Stimulated activated CD4-positive, alpha-beta T cell treated with anti-CD3 and anti-CD28 coated beads, TNF-alpha, amount 100 ng/mL, for 1 hour (primary cell): Measurements from ENCODE around the gene CDKN2AIP.
"Not testable (repeated sequence)": the region's sequence is repeated elsewhere in the genome, so short reads cannot be mapped to it uniquely, and the experiment has no call there.

ENCODE experiments used
- DNase-seq, 3 donors: peaks; one replicate each; pipeline ENCODE4 v3.0.0-alpha.2; 2020; ENCODE audit warnings: low read depth in 3 of 3, low spot score in 1 of 3

The CDKN2AIP gene

DNA sequence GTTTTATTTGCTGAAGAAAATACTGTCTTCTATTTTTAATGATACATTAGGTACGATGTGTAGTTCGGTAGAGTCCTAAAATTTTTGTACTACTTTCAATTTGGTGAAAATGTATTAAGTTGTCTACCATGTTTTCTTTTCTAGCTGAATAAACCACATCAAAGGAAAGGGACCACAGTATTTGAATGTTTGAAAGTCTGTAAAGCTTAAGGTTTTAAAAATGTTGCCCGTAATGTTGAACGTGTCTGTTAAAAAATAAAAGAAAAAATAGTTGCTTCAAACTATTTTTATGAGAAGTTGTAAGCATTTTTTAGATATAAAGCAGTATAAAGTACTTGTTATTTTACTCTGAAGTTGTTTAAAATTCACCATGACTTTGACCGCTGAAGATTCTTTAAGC is 3.2 kb downstream of the CDKN2AIP start:
- DNase-seq = no peak

DNA sequence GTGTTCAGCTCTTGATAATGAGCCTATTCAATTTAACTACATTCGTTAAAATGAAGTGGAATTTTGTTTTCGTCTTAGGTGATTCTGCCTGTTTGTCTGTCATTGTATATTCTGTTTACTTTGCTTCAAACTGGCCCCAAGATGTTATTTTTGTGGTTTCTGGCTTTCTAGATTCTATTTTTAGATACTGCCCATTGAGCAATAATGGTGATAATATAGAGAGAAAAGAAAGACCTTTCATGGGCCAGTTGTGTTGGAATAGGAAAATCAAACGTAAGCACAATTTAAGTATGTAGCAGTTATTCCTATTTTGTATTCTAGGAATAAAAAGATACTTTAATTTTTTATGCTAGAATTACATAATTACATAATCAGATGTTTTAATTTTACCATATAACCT is 4.0 kb downstream of the CDKN2AIP start:
- DNase-seq = no peak

DNA sequence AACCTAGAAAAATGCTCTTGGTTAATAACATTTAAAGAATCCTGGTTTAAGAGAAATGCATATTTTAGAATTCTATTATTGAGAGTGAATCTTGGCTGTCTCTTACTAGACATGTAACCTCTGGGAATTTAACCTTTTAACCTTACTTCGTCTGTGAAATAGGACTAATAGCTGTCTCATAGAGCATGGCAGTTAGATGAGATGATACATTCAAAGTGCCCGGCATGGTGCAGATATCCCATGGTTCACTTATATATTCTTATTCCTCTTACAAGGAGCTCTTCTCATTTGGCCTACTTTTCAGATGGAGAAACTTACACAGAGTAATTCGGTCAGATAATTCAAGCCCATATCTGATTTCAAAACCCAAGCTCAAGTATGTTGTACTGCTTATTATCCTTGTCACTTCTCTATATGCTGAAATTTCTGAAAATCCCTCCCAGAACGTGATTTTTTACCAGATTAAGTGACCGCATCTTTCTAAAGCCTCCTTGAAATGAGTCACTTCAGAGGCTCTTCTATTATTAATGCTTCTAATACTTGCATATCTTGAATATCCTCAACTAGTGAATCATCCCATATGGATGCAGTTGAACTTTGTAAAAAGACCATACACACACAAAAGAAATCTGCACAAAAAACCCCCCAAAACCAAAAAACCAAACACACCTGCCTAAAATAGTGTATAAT is 4.9 kb downstream of the CDKN2AIP start:
- no peak for DNase-seq

DNA sequence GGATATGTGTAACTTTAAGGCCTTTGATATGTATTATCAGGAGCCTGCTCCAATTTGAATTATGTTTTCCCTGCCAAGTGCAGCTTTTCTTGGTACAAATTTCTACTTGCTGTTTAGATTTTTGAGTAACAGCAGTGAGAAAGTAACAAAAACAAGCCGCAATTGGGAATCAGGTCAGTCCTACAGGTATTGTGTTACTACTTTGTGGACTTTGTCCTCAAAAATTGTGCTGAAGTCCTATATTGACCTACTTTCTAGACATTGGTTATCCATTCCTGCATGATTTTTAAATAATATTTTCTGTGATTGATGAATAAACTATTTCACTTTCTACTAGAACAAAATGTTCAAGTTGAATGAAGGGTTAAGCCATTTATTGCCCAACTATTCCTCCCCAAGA is 5.7 kb downstream of the CDKN2AIP start:
- DNase-seq = no peak

DNA sequence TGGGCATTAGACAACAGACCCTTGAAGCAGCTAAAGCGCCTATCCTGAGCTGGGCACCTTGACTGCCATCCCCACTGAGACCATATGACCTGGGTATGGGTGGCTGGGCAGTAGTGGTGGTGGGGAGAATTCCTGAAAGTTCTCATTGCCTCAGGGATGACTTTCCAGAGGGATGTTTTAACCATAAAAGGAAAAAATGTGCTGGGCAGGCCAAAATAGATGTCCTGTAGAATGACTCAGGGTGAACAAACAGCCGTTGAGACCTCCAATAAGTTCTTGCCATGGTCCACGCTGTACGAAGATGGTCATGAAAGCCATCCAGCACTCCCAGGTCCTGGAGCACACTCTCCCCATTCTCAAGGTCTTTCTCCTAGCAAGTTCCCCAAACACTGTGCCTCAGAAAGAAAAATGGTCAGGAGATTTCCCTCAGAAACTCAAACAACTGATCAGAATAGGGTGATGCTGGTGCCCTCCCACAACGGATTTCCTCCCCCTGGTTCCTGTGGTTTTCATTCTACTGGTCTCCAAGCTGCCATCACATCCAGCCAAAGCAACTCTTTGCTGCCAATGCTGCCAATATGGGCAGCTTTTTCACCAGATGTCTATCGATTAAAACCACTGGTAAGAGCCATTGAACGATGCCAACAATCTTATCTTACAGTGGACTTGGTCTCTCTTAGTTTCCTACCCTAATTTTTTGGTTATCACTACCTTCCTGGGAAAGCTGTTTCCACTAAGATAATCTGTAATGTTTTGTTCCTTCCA is 11.2 kb downstream of the CDKN2AIP start:
- DNase-seq = no peak

DNA sequence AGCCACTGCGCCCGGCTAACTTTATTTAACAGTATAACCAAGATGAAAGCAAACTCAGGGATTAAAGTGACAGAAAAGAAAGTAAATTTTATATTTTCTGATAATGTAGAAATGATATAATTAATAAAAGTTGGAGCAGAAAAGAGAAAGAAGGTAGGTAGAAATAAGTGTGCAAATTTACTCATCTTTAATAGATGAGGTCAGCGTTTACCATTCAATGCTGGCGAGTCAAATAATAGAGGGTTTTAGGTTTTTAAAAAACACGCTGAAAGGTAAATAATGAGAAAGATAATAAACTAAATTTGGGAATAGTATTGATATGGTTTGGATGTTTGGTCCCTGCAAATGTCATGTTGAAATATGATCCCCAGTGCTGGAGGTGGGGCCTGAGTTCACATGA is 13.6 kb downstream of the CDKN2AIP start:
- no peak for DNase-seq

DNA sequence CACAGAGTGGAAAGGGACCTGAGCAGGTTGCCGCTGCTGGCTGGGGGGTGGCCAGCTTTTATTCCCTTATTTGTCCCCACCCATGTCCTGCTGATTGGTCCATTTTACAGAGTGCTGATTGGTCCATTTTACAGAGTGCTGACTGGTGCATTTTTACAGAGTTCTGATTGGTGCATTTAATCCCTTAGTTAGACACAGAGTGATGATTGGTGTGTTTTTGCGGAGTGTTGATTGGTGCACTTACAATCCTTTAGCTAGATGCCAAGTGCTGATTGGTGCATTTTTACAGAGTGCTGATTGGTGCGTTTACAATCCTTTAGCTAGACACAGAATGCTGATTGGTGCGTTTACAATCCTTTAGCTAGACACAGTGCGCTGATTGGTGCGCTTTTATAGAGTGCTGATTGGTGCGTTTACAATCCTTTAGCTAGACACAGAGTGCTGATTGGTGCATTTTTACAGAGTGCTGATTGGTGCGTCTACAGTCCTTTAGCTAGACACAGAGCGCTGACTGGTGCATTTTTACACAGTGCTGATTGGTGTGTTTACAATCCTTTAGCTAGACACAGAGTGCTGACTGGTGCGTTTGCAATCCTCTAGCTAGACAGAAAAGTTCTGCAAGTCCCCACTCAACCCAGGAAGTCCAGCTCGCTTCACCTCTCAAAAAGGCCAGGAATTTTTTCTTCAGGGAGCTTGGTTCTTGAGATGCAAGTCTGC is 19.6 kb downstream of the CDKN2AIP start:
- DNase-seq = not testable (repeated sequence)

DNA sequence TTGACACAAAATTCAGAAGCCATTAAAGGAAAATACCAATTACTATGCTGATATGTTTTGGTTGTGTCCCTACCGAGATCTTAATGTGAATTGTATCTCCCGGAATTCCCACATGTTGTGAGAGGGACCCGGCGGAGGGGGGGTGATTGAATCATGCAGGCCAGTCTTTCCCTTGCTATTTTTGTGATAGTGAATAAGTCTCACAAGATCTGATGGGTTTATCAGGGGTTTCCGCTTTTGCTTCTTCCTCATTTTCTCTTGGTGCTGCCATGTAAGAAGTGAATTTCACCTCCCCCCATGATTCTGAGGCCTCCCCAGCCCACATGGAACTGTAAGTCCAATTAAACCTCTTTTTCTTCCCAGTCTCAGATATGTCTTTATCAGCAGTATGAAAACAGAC is 21.4 kb downstream of the CDKN2AIP start:
- DNase-seq = not testable (repeated sequence)

DNA sequence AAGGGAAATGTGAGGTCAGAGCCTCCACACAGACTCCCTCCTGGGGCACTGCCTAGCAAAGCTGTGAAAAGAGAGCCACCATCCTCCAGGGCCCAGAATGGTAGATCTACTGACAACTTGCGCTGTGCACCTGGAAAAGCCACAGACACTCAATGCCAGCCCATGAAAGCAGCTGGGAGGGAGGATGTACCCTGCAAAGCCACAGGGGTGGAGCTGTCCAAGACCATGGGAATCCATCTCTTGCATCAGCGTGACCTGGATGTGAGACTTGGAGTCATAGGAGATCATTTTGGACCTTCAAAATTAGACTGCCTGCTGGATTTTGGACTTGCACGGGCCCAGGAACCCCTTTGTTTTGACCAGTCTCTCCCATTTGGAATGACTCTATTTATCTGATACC is 22.8 kb downstream of the CDKN2AIP start:
- DNase-seq = no peak

DNA sequence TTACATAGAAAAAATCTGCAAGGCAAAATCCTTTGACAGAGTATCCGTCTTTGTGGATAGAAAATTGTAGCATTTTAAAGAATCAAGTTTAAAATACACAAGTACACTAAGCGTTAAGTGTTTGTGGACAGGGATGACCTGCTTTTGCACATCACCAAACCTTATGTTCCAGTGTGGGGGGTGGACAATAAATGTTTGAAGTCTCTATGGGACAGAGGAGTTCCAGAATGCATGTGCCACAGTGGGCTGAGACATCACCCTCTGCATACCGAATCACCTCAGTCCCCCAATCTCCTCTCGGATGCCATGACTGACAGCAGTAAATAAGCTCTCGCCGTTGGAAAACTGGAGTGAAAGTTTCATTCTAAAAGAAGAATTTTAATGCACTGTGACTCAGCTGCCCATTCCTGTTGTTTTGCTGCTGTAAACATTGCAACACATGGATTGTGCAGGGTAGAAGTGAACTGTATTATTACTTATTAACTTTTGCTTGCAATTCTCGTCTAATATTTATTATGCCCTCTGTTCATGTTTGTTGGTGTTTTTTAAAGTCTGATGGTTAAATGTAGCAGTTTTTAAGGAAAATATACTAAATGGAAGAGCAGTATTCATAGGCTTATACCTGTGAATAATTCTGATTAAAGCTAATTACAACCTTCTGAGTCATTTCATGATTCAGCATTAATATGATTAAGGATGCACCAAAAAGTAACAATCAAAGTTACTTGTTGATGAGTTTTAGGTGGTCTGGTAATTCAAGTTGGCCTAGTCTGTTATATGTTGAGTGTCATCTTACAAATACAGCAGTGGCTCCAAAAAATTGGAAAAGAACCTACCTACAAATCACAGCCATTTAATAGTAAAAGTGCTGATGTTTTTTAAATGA is 24.0 kb downstream of the CDKN2AIP start:
- no peak for DNase-seq

DNA sequence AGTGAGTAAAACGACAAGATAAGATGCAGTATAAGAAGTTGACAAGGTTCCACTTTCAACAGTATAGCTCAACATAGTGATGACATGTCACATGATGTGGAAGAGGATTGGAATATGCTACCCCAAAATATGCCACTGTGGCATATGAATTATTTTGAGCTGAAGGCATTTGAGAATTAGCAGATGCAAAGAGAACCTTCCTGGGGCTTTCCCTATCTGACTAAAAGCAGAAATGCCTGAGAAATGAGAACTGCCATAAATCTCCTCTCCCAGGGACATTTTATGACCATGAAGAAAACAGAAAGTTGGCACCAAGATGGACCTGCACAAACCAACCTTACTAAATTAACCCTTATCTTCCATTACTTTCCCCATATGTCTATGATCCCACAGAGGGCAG is 24.8 kb downstream of the CDKN2AIP start:
- DNase-seq = no peak

DNA sequence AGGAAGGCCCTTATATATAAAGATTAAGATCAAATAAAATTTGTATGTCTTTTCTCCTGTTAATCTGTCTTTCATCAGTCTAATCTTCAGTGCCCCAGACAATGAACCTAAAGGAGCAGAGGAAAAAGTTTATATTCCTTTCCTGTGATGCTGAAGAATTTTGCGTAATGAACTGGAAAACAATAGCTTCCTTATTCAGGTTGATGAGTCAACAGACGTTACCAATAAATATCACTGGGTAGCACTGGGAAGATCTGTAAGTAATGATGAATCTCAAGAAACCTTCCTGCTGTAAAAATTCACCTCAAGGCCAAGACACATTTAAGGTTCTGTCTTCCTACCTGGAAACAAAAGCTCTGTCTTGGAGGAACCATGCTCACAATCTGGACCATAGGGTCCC is 25.5 kb downstream of the CDKN2AIP start:
- DNase-seq = no peak

DNA sequence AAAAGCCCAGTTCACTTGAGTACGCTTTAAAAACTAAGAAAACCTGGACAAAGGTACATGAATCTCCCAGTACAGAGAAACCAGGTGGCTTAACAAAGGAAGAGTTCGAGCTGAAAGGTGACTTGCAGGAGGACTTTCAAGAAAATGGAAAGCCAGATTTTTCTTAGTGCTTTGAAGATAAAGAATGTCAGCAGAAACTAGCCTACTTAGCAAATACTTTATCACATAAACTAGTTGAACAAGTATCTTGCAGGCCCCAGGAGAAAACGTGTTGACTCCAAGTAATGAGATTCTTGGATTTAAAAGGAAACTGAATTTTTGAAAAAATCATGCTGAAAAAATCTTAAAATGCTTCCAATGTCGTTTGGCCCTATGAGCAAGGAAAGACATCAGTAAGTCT is 26.4 kb downstream of the CDKN2AIP start:
- DNase-seq = no peak

DNA sequence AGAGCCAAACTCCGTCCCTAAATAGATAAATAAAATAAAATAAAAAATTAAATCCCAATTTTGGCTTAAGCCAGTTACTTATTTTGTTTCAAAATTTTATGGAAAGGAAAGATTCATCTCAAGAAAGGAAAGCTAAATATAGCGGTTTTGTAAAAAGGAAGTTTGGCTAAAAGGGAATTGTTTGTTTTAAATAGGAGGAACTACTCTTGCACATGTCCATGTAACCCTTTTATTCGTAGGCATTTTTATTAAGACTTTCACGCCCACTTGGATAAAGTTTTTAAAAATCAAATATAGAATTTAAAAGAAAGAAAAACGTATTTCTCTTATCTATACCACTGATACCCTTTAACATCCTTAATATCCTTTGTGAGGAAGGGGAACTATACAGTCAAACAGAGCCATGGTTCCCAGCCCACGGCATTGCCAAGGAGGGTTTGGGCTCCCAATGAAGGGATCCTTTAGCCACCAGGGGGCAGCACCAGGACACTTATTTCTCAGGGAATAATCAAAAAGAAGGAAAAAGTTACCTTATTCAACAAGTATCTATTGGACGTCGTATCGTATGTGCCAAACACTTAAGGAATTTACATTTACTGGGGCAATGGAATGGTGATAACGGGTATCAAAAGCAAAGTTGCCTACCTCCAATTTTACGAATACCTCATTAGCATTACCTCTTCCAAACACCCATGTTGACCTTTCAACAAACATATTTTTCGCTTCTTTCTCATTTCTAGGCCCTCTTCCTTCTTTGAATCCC is 27.7 kb downstream of the CDKN2AIP start:
- DNase-seq = peak; percentile 54 to 77 (median 63)

DNA sequence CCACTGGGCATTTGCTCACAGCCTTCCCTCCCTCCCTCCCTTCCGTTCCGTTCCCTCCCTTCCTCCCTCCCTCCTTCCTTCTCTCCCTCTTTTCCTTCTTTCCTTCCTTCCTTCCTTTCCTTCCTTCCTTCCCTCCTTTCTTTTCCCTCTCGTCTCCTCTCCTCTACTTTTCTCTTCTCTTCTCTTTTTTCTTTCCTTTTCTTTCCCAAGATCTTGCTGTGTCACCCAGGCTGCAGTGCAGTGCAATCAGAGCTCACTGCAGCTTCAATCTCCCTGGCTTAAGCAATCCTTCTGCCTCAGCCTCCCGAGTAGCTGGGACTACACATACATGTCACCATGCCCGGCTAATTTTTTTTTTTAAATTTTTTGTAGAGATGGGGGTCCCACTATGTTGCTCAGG is 33.7 kb downstream of the CDKN2AIP start:
- no peak for DNase-seq

DNA sequence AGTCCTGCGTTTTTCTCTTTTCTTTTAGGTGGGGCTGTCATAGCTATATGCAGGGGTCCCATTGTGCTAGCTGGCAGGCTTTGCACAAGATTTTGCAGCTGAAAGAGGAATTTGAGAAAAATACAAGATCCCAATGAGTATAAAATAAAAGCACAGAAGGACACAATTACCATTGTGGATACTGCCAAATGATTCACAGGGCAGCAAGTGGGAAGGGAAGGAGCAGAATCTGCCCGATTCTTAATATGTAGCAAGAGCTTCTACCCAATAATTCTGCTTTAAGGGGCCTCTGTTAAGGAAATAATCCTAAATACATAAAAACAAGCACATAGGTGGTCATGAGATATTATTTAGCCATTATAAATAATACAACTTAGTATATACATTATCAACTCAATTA is 34.5 kb downstream of the CDKN2AIP start:
- DNase-seq = no peak

DNA sequence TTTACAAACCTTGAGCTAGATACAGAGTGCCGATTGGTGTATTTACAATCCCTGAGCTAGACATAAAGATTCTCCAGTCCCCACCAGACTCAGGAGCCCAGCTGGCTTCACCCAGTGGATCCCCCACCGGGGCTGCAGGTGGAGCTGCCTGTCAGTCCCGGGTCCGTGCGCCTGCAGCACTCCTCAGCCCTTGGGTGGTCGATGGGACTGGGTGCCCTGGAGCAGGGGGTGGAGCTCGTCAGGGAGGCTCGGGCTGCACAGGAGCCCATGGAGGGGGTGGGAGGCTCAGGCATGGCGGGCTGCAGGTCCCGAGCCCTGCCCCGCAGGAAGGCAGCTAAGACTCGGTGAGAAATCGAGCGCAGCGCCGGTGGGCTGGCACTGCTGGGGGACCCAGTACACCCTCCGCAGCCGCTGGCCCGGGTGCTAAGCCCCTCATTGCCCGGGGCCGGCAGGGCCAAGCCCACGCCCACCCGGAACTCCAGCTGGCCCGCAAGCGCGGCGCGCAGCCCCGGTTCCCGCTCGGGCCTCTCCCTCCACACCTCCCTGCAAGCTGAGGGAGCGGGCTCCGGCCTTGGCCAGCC is 38.2 kb downstream of the CDKN2AIP start:
- not testable (repeated sequence) for DNase-seq

DNA sequence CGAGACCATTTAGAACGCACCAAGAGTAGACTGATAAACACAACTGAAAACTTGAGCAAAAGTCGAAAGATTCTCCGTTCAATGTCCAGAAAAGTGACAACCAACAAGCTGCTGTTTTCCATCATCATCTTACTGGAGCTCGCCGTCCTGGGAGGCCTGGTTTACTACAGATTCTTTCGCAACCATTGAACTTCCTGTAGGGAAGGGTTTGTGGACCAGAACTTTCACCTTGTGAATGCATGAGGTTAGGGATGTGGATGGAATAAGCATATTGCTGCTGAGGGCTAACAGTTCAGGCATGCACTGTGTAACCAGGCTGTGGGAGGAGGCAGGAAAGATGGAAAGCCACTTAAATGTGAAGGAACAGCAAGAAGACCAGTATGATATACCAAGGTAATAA is 39.6 kb downstream of the CDKN2AIP start:
- DNase-seq = no peak

DNA sequence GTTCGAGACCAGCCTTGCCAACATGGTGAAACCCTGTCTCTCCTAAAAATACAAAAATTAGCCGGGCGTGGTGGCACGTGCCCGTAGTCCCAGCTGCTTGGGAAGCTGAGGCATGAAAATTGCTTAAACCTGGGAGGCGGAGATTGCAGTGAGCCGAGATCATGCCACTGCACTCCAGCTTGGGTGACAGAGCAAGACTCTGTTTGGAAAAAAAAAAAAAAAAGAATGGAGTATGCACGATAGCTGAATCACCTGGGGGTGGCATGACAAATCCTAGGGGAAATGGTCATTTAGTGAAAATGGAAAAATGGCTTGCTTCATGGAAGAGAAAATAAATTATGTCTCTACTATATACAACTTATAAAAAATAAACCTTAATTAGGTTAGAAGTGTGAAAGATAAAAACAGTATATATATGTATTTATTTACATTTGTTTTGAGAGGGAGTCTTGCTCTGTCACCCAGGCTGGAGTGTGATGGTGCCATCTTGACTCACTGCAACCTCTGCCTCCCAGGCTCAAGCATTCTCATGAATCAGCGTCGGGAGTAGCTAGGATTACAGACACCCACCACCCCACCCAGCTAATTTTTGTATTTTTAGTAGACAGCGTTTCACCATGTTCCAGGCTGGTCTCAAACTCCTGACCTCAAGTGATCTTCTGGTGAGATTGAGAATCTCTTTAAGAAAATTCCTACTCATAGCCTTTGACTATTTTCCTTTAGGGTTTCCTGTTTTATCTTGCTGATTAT is 41.1 kb downstream of the CDKN2AIP start:
- no peak for DNase-seq
